GM23338 (cell line): Measurements from ENCODE around the gene MMP27. TPM values are rescaled to one million over a fixed set of nuclear protein-coding genes. Genes with fewer than 3 reads are reported as not detected.

Experiments
- polyA plus RNA-seq: library from polyadenylated mRNA; unstranded; fragments of >200 nt; fragmentation: Nextera tagmentation; extraction: Ambion mirVana; gene quantifications from 2 replicates; pipeline ENCODE4 v1.2.1, GENCODE V29; 2016
- total RNA-seq: library from RNA; depleted of rRNA; stranded (reverse); fragments of >200 nt; shearing (Covaris generic); gene quantifications from 2 replicates; pipeline ENCODE4 v1.2.3, GENCODE V29; 2014; rRNA removed

Gene MMP27
- total and polyA plus RNA-seq, 2 experiments from 2014 or later: not detected

Other genes starting within 250 kb of the MMP27 start
- not detected in 2 replicates for gene MMP7, start 175.0 kb downstream of the MMP27 start, total RNA-seq
- not detected in 2 replicates for gene MMP7, start 175.0 kb downstream of the MMP27 start, polyA plus RNA-seq
- gene MMP20, start 80.4 kb downstream of the MMP27 start, total RNA-seq: not detected in 2 replicates
- not detected in 2 replicates for gene MMP20, start 80.4 kb downstream of the MMP27 start, polyA plus RNA-seq
- gene MMP8, start 19.2 kb upstream of the MMP27 start, total RNA-seq: not detected in 2 replicates
- not detected in 2 replicates for gene MMP8, start 19.2 kb upstream of the MMP27 start, polyA plus RNA-seq
- gene MMP10, start 74.9 kb upstream of the MMP27 start, total RNA-seq: 0.10 and 0.31 TPM in 2 replicates
- gene MMP10, start 74.9 kb upstream of the MMP27 start, polyA plus RNA-seq: not detected in 2 replicates
- not detected in 2 replicates for gene MMP1, start 92.4 kb upstream of the MMP27 start, total RNA-seq
- not detected in 2 replicates for gene MMP1, start 92.4 kb upstream of the MMP27 start, polyA plus RNA-seq
- not detected in 2 replicates for gene MMP3, start 137.8 kb upstream of the MMP27 start, total RNA-seq
- gene MMP3, start 137.8 kb upstream of the MMP27 start, polyA plus RNA-seq: 0.68 TPM in 1 of 2 replicates, not detected in the other
- gene MMP12, start 169.2 kb upstream of the MMP27 start, total RNA-seq: not detected in 2 replicates
- gene MMP12, start 169.2 kb upstream of the MMP27 start, polyA plus RNA-seq: not detected in 2 replicates
- not detected in 2 replicates for gene MMP13, start 250.0 kb upstream of the MMP27 start, total RNA-seq
- gene MMP13, start 250.0 kb upstream of the MMP27 start, polyA plus RNA-seq: not detected in 2 replicates